Muscle of leg (tissue), 11 donors: ENCODE data around the gene CCT7. TPM values are rescaled to one million over a fixed set of nuclear protein-coding genes. Genes with fewer than 3 reads are reported as not detected.
"Not testable (repeated sequence)": the region's sequence is repeated elsewhere in the genome, so short reads cannot be mapped to it uniquely, and the experiment has no call there.

ENCODE experiments used
- DNase-seq: peaks from one replicate; pipeline ENCODE4 v3.0.0; 2013
- H3K27ac ChIP-seq: one replicate; pipeline ENCODE4 v1.5.1; 2013; ENCODE audit warnings: mild to moderate bottlenecking, low read length, control low read depth
- H3K27me3 ChIP-seq: one replicate; pipeline ENCODE4 v1.6.1; 2013; ENCODE audit warnings: low read length; ENCODE audit not compliant: control insufficient read depth, insufficient read depth
- H3K36me3 ChIP-seq: one replicate; pipeline ENCODE4 v1.6.1; 2013; ENCODE audit warnings: low read length; ENCODE audit not compliant: control insufficient read depth, insufficient read depth
- H3K4me1 ChIP-seq: one replicate; pipeline ENCODE4 v1.6.1; 2013; ENCODE audit warnings: low read length; ENCODE audit not compliant: control insufficient read depth, insufficient read depth
- H3K4me3 ChIP-seq: one replicate; pipeline ENCODE4 v1.5.1; 2013; ENCODE audit warnings: low read length, control low read depth
- H3K9me3 ChIP-seq: replicated peaks from 2 replicates; pipeline ENCODE4 v1.6.1; 2013; ENCODE audit warnings: low read depth, low read length; ENCODE audit not compliant: control insufficient read depth
- WGBS: methylation state at CpG from one replicate; pipeline ENCODE4 v1.1.5; 2013; ENCODE audit warnings: missing lambda C conversion rate; ENCODE audit not compliant: insufficient coverage; 5-methylcytosine and 5-hydroxymethylcytosine counted together
- polyA plus RNA-seq, 8 donors: library from polyadenylated mRNA; unstranded; fragments of 120-200 nt; gene quantifications; one replicate each; pipeline versions ENCODE4 v1.2.1 to v1.2.3, GENCODE V29; 2013; ENCODE audit warnings: inconsistent platforms in 1 of 8, low replicate concordance in 1 of 8; ENCODE audit not compliant: insufficient read length in 8 of 8, insufficient read depth in 1 of 8
- total RNA-seq: library from RNA; stranded (reverse); fragments of 120-200 nt; gene quantifications from one replicate; pipeline ENCODE4 v1.2.4, GENCODE V29; 2013

The CCT7 gene
- total and polyA plus RNA-seq, 9 donors = 166 to 211 (median 194) TPM

GRCh38 chr2:73259704-73260337 lies 25.7 kb downstream of the CCT7 start:
- WGBS = 79% methylated on average over 4 of the region's 4 CpGs
- H3K36me3 ChIP-seq = peaks cover 8% of the 10 kb centered on the region
- H3K4me3 ChIP-seq = no peak overlapping the region
- DNase-seq = no peak
- H3K4me1 ChIP-seq = no peaks in the 10 kb centered on the region
- H3K27ac ChIP-seq = no peak overlapping the region
- H3K9me3 ChIP-seq = no peaks in the 10 kb centered on the region
- peaks cover 2% of the 10 kb centered on the region for H3K27me3 ChIP-seq

- Histone ChIP-seq H3K4me3 (no peak overlapping the region), H3K27me3 (peaks cover 2% of the 10 kb centered on the region), H3K27ac (no peak overlapping the region), H3K9me3 (no peaks in the 10 kb centered on the region), H3K4me1 (no peaks in the 10 kb centered on the region), H3K36me3 (peaks cover 7% of the 10 kb centered on the region)
- 10% methylated on average over 10 of the region's 17 CpGs for WGBS
- DNase-seq = peak; percentile 40
These were observed 26.4 kb downstream of the CCT7 start for GRCh38 chr2:73260338-73260984.

GRCh38 chr2:73262108-73262651 lies 28.1 kb downstream of the CCT7 start:
- Histone ChIP-seq H3K4me1 (peaks cover 3% of the 10 kb centered on the region), H3K27me3 (peaks cover 7% of the 10 kb centered on the region), H3K9me3 (no peaks in the 10 kb centered on the region), H3K27ac (no peak overlapping the region), H3K4me3 (no peak overlapping the region), H3K36me3 (no peaks in the 10 kb centered on the region)
- DNase-seq = no peak
- no CpG with 5 or more reads among the region's 4 CpGs for WGBS

GRCh38 chr2:73262691-73263429 lies 28.8 kb downstream of the CCT7 start:
- not testable (repeated sequence) for H3K4me3 ChIP-seq, H3K36me3 ChIP-seq, H3K27ac ChIP-seq, DNase-seq, H3K4me1 ChIP-seq, H3K27me3 ChIP-seq, H3K9me3 ChIP-seq
- WGBS = 91% methylated on average over 5 of the region's 18 CpGs

- DNase-seq = no peak
- Histone ChIP-seq H3K4me1 (peaks cover 3% of the 10 kb centered on the region), H3K9me3 (no peaks in the 10 kb centered on the region), H3K27ac (no peak overlapping the region), H3K36me3 (no peaks in the 10 kb centered on the region), H3K4me3 (no peak overlapping the region), H3K27me3 (peaks cover 18% of the 10 kb centered on the region)
- WGBS = 92% methylated on average over 12 of the region's 16 CpGs
These were observed 29.6 kb downstream of the CCT7 start for GRCh38 chr2:73263540-73264331.

- DNase-seq = no peak
- no peak overlapping the region for H3K4me3 ChIP-seq
- no peak overlapping the region for H3K27ac ChIP-seq
- H3K4me1 ChIP-seq = peaks cover 3% of the 10 kb centered on the region
- 91% methylated on average over 9 of the region's 15 CpGs for WGBS
- H3K27me3 ChIP-seq = peaks cover 22% of the 10 kb centered on the region
- no peaks in the 10 kb centered on the region for H3K36me3 ChIP-seq
- no peaks in the 10 kb centered on the region for H3K9me3 ChIP-seq
These were observed 30.2 kb downstream of the CCT7 start for GRCh38 chr2:73264332-73264606.

GRCh38 chr2:73264783-73265182 lies 30.7 kb downstream of the CCT7 start:
- H3K4me3 ChIP-seq = no peak overlapping the region
- no peaks in the 10 kb centered on the region for H3K36me3 ChIP-seq
- peaks cover 3% of the 10 kb centered on the region for H3K4me1 ChIP-seq
- WGBS = no CpG with 5 or more reads among the region's 4 CpGs
- H3K27ac ChIP-seq = no peak overlapping the region
- no peak for DNase-seq
- H3K9me3 ChIP-seq = no peaks in the 10 kb centered on the region
- H3K27me3 ChIP-seq = peaks cover 25% of the 10 kb centered on the region

- Histone ChIP-seq H3K9me3 (no peaks in the 10 kb centered on the region), H3K36me3 (no peaks in the 10 kb centered on the region), H3K27ac (no peak overlapping the region), H3K27me3 (peaks cover 31% of the 10 kb centered on the region), H3K4me3 (no peak overlapping the region), H3K4me1 (peaks cover 3% of the 10 kb centered on the region)
- WGBS = 87% methylated on average over 25 of the region's 28 CpGs
- DNase-seq = no peak
These were observed 31.4 kb downstream of the CCT7 start for GRCh38 chr2:73265298-73266060.

- Histone ChIP-seq H3K36me3 (no peaks in the 10 kb centered on the region), H3K4me1 (peaks cover 3% of the 10 kb centered on the region), H3K27me3 (peaks cover 37% of the 10 kb centered on the region), H3K27ac (no peak overlapping the region), H3K9me3 (no peaks in the 10 kb centered on the region), H3K4me3 (no peak overlapping the region)
- DNase-seq = no peak
- 81% methylated on average over 25 of the region's 26 CpGs for WGBS
These were observed 32.2 kb downstream of the CCT7 start for GRCh38 chr2:73266061-73266901.
